ENCODE data around the gene GYS1.
A peak's percentile ranks its signal among the peaks of the same experiment; 100 is the strongest.
"Not testable (repeated sequence)": the region's sequence is repeated elsewhere in the genome, so short reads cannot be mapped to it uniquely, and the experiment has no call there.

The GYS1 gene

DNA sequence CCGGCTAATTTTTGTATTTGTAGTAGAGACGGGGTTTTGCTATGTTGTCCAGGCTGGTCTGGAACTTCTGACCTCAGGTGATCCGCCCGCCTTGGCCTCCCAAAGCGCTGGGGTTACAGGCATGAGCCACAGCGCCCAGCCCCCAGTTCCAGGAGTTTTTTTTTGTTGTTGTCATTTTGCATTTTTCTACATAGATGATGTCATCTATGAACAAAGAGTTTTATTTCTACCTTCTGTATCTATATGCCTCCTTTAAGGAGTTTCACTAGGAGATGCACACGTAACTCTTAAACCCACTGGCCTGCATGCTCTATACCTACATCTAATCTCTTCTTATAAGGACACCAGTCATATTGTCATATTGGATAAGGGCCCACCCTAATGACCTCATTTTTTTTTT is 54.9 kb downstream of the GYS1 start:
- TF ChIP-seq, protein P1, sequence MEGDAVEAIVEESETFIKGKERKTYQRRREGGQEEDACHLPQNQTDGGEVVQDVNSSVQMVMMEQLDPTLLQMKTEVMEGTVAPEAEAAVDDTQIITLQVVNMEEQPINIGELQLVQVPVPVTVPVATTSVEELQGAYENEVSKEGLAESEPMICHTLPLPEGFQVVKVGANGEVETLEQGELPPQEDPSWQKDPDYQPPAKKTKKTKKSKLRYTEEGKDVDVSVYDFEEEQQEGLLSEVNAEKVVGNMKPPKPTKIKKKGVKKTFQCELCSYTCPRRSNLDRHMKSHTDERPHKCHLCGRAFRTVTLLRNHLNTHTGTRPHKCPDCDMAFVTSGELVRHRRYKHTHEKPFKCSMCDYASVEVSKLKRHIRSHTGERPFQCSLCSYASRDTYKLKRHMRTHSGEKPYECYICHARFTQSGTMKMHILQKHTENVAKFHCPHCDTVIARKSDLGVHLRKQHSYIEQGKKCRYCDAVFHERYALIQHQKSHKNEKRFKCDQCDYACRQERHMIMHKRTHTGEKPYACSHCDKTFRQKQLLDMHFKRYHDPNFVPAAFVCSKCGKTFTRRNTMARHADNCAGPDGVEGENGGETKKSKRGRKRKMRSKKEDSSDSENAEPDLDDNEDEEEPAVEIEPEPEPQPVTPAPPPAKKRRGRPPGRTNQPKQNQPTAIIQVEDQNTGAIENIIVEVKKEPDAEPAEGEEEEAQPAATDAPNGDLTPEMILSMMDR (IDR thresholded peaks at IDR 0.05; ENCODE audit: insufficient read depth, low read depth, low read length, missing control alignments) = no peak
- no peak for DNase-seq (ENCODE audit: low read depth)
- H3K4me3 ChIP-seq (ENCODE audit: low read length) = no peak overlapping the region

GRCh38 chr19:48935864-48936263 is 57.2 kb downstream of the GYS1 start:
- DNase-seq (ENCODE audit: low read depth) = no peak
- TF ChIP-seq, protein P1 (IDR thresholded peaks at IDR 0.05; ENCODE audit: insufficient read depth, low read depth, low read length, missing control alignments) = no peak

GRCh38 chr19:48934837-48935236 is 58.3 kb downstream of the GYS1 start:
- no peak overlapping the region for H3K4me3 ChIP-seq (ENCODE audit: low read length)
- no peak for DNase-seq (ENCODE audit: low read depth)

More at GRCh38 chr19:48935864-48936263, 57.2 kb downstream of the GYS1 start:
- no peak overlapping the region for H3K4me3 ChIP-seq (ENCODE audit: low read length)

DNA sequence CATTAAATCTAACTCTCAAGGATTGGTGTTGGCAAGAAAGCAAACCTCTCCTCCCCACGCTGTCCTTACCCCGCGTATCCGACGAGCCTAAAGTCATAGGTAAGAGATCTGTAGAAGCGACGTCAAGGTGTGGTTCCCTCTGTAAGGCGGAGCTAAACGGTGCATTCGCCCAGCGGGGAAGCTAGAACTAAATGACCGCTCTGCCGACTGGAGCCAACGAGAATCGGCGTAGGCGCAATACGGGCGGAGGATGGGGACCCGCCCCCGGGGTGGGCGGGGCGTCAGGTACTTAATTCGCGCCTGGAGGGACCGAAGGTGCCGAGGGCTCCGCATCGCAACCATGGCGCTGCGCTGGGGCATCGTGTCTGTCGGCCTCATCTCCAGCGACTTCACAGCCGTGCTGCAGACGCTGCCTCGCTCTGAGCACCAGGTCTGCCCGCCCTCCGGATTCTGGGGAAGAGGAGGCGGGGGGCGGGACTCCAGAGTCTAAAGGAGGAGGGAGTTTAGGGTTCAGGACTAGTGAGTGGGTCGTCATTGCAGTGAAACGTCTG is 59.7 kb downstream of the GYS1 start, which contains the start of gene DHDH:
DHDH (plus strand) TSS at position 318 of the 551 bp plus-strand sequence; CDS start at position 341, 23 bp downstream.
- H3K4me3 ChIP-seq (ENCODE audit: low read length) = peak within 1 kb of the TSS; percentile 41
- TF ChIP-seq, protein P1 (IDR thresholded peaks at IDR 0.05; ENCODE audit: insufficient read depth, low read depth, low read length, missing control alignments) = no peak
- peak; percentile 97 for DNase-seq (ENCODE audit: low read depth)

More at GRCh38 chr19:48934837-48935236, 58.3 kb downstream of the GYS1 start:
- TF ChIP-seq, protein P1 (IDR thresholded peaks at IDR 0.05; ENCODE audit: insufficient read depth, low read depth, low read length, missing control alignments) = no peak

- DNase-seq (ENCODE audit: low read depth) = peak; percentile 60
- TF ChIP-seq, protein P1 (IDR thresholded peaks at IDR 0.05; ENCODE audit: insufficient read depth, low read depth, low read length, missing control alignments) = no peak
- no peak overlapping the region for H3K4me3 ChIP-seq (ENCODE audit: low read length)
These were observed 64.7 kb downstream of the GYS1 start for GRCh38 chr19:48928164-48929025.

DNA sequence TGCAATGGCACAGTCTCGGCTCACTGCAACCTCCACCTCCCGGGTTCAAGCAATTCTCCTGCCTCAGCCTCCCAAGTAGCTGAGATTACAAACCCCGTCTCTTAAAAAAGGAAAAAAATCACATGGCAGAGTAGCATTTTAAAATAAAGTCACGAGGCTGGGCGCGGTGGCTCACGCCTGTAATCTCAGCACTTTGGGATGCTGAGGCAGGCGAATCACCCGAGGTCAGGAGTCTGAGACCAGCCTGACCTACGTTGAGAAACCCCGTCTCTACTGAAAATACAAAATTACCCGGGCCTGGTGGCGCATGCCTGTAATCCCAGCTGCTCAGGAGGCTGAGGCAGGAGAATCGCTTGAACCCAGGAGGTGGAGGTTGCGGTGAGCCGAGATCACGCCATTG is 65.4 kb downstream of the GYS1 start:
- not testable (repeated sequence) for DNase-seq (ENCODE audit: low read depth); H3K4me3 ChIP-seq (ENCODE audit: low read length)

DNA sequence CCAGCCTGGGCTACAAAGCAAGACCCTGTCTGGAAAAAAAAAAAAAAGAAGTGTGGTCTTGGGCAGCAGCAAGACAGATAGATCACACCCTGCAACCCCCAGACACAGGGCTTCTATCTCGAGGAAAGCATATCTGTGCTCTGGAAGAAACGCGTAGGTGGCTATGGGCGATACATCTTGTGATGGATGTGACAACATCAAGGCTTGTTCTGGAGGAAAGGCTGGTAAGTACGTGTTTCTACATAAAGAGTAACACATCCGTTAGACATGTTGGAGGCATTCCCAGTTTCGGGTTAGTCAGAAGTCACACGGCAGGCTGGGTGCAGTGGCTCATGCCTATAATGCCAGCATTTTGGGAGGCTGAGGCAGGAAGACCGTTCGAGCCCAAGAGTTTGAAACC is 66.2 kb downstream of the GYS1 start:
- peak; percentile 99 for DNase-seq (ENCODE audit: low read depth)
- TF ChIP-seq, protein P1 (IDR thresholded peaks at IDR 0.05; ENCODE audit: insufficient read depth, low read depth, low read length, missing control alignments) = no peak
- H3K4me3 ChIP-seq (ENCODE audit: low read length) = no peak overlapping the region

DNA sequence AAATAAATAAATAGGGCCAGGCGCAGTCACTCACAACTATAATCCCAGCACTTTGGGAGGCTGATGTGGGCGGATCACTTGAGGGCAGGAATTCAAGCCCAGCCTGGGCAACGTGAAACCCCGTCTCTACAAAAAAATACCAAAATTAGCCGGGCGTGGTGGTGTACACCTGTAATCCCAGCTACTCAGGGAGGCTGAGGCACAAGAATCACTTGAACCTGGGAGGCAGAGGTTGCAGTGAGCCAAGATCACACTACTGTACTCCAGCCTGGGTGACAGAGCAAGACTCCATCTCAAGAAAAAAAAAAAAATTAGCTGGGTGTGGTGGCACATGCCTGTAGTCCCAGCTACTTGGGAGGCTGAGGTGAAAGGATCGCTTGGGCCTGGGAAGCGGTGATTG is 67.2 kb downstream of the GYS1 start:
- H3K4me3 ChIP-seq (ENCODE audit: low read length); DNase-seq (ENCODE audit: low read depth): not testable (repeated sequence)

Measured in epithelial cell of esophagus (primary cell).